Jurkat, Clone E6-1 (cell line): ENCODE measurements around the gene ATF4. TPM values are rescaled to one million over a fixed set of nuclear protein-coding genes. Genes with fewer than 3 reads are reported as not detected.

Experiments
- DNase-seq: peaks from one replicate; pipeline ENCODE4 v3.0.0-alpha.2; 2011; ENCODE audit warnings: low read depth, low spot score
- H3K4me3 ChIP-seq: 2 replicates; pipeline ENCODE4 v1.5.1; 2011; ENCODE audit warnings: mild to moderate bottlenecking, low read length, control low read depth, moderate library complexity
- polyA plus RNA-seq: library from polyadenylated mRNA; unstranded; fragments of >200 nt; gene quantifications from one replicate; pipeline ENCODE4 v1.2.1, GENCODE V29; 2012; ENCODE audit warnings: missing spikeins; ENCODE audit not compliant: insufficient read length, insufficient read depth

The ATF4 gene, protein sequence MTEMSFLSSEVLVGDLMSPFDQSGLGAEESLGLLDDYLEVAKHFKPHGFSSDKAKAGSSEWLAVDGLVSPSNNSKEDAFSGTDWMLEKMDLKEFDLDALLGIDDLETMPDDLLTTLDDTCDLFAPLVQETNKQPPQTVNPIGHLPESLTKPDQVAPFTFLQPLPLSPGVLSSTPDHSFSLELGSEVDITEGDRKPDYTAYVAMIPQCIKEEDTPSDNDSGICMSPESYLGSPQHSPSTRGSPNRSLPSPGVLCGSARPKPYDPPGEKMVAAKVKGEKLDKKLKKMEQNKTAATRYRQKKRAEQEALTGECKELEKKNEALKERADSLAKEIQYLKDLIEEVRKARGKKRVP
- polyA plus RNA-seq, result 612 TPM

DNA sequence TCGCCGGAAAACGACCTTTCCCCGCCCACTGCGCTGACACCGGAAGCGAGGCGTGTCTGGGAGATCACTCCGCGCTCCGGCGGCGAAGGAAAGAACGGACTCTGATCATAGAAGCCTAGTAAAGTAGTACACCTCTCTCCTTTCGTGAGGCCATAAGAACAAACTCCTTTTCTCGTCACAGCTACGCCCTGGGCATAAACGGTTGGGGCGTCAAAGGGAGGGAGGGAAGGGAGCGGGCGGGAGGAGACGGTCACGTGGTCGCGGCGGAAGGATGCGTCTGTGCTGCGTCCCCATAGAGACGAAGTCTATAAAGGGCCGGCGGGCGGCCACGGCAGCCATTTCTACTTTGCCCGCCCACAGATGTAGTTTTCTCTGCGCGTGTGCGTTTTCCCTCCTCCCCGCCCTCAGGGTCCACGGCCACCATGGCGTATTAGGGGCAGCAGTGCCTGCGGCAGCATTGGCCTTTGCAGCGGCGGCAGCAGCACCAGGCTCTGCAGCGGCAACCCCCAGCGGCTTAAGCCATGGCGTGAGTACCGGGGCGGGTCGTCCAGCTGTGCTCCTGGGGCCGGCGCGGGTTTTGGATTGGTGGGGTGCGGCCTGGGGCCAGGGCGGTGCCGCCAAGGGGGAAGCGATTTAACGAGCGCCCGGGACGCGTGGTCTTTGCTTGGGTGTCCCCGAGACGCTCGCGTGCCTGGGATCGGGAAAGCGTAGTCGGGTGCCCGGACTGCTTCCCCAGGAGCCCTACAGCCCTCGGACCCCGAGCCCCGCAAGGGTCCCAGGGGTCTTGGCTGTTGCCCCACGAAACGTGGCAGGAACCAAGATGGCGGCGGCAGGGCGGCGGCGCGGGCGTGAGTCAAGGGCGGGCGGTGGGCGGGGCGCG lies at the start of gene ATF4:
Gene ATF4 (plus strand): TSS at position 337 of the 880 bp plus-strand sequence. CDS start 884 bp downstream, outside the sequence.
- no peak for DNase-seq
- peak within 1 kb of the TSS; percentile 73 for H3K4me3 ChIP-seq

DNA sequence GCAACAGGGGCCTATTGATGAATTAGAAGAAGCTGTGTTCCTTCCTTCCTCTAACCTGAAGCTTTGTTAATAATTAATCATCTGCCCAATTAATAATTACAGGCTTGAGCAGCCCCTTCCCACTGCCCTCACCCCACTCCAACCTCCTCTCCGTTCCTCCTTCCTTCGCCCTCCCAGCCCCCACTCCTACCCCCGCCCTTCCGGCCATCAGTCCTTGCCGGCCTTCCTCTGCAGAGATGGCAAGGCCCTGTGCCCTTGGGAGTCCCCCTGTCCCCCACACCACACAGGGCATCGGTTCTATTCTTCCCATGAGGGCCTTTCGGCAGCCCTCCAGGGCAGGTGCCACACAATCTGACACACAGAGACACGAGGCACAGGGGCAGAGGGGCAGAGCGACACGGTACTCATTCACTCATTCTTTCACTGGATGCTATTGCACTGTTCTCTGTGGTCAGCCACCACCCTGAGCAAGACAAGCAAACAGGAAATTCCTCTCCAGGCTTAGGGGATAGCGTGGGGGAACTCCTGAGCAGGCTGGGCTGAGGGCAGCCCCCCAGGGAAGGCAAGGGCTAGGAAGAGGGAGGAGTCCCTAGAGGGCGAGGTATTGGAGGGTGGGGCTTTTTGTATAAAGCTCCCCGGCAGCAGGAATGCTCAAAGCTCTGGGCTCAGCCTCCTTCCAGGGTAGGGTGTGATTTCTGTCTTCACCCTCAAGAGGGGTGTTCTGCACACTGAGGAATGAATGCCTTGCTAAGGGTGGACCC lies 48.8 kb upstream of the ATF4 start:
- no peak for DNase-seq
- no peak overlapping the region for H3K4me3 ChIP-seq

DNA sequence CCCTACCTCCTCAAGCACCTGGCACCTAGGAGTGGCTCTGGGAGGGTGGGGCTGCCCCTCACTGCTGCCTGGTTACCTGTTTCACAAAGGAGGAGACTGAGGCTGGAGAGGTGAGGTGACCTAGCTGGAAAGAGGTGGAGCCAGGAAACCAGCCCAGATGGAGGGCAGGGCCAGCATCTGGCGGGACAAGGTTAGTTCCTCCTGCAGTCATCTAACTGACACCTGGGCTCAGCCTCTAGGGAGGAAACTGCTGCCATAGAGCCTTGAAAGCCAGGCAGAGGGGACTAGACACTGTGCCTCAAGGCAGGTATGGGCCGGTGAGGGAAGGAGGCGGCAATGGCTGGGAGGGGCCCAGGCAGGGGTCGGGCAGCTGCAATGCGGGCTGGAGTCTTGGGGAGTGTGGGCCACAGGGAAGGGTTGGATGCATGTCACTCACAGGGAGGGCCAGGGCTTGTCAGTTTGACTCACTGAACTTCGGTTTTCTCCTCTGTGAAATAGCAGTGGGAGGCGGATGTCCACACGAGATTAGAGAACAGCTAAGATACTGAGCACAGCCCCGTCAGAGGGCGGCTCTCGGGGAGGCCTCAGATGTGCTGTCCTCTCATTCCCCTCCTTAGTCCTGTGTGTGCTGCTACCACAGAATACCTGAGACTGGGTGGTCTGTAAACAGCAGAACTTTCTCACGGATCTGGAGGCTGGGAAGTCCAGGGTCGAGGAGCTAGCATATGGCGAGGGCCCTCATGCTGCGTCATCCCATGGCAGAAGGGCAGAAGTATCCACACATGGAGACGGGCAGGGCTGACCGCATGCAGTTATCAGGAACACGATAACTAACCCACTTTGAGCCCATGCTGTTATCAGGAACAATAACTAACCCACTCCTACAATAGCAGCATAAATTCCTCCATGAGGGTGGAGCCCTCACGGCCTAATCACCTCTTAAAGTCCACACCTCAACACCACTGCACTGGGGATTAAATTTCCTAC lies 47.5 kb upstream of the ATF4 start:
- DNase-seq, result no peak
- no peak overlapping the region for H3K4me3 ChIP-seq

DNA sequence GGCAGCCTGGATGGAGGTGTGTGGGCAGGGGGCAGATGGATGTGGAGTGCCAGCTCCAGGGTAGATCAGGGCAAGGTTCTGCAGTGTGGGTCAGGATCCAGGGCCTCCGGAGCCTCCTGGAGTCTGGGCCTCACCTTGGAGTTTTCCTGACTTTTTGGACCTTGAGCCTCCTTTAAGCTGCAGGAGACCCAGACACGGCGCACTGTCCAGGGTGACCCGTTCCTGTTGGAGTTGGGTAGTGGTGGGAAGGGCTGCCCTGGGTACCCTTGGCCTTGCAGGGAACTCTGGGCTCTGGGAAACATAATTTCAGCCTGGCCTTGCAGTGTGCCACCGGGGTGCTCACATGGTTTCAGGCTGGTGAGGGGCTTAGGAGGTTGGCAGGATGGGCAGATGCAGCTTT lies 46.5 kb upstream of the ATF4 start:
- DNase-seq, result no peak
- no peak overlapping the region for H3K4me3 ChIP-seq

DNA sequence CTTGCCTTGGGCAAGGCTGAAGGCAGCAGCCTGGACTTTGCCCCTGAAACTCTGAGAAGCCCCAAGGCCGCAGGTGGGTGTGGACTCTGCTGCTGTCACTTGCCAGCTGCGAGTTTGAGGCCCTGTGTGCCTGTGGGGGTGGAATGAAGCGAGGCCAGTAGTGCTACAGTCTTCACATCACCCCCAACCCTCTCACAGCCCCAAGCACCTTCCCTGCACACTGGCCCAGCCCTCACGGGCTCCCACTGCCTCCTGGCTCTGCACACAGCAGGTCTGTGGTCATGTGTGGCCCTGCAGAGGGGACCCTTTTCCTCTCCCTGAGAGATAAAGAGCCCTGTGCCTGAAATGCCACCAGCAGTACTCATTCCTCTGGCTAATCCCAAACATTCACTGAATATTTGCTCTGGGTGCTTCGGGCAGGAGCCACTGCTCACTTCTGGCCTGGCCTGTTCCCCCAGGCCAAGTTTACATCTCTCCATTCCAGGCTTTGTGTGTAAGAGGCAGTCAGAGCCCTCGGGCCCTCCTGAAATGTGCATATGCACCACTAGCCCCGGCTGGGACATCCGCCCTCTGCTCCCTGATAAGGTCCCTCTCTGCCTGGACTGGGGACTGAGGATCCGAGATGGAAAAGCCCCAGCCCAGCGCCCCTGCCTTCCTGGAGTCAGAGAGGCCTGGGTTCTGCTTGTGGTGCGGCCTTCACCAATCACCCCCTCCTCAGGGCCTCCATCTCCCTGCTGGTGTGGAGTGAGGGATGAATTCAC lies 45.8 kb upstream of the ATF4 start:
- no peak for DNase-seq
- no peak overlapping the region for H3K4me3 ChIP-seq

DNA sequence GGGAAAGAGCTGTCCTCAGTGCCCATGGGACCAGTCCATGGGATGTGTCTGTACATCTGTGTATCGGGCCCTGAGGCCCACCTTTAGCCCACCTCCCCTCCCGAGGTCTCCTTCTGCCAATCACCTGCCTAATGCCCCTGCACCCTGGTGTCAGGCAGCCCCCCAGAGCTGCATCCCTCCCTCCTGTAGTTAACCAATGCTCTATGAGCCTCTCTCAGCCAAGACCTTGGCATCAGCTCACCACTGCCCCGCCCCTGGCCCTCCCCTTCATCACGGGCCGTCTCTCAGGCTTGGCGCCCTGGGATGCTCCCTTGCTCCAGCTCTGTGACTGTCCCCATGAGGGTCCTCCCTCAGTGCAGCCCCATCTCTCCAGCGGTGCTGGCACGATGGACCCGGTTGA lies 45.0 kb upstream of the ATF4 start:
- DNase-seq, result no peak
- H3K4me3 ChIP-seq, result no peak overlapping the region

DNA sequence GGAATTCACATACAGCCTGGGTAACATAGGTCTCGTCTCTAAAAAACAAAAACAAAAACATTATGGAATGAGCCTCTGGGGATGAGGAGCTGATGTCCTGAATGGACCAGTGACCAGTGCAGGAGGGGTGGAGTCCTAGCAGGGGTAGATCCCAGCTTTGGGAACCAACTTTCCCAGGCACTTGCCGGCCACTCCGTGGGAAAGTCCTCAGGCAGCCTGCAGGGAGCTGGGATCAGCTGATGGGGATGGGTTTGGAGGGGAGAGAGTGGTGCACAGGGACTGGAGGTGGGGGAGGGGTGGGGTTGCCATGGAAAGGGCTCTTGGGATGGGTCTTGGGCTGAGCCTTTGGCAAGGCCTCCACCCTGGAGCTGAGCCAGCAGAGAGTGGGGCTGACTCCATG lies 44.5 kb upstream of the ATF4 start:
- no peak overlapping the region for H3K4me3 ChIP-seq
- DNase-seq, result no peak

DNA sequence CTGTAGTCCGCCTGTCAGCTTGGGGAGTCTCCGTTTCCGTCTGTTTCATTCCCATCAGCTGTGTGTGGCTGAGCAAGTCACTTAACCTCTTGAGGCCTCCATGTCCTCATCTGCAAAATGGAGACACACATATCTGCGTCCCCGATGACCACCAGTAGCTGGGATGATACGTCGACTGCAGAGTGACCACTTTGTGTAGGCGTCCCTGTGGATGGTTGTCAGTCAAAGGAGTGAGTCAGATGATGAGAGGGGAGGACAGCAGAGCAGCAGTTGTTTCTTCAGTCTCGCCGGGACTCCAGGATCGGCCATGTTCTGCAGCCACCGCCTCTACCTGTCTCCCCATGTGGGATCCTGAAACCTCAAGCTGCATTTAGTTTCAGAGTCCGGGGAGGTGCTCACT lies 43.7 kb upstream of the ATF4 start:
- DNase-seq, result no peak
- no peak overlapping the region for H3K4me3 ChIP-seq

DNA sequence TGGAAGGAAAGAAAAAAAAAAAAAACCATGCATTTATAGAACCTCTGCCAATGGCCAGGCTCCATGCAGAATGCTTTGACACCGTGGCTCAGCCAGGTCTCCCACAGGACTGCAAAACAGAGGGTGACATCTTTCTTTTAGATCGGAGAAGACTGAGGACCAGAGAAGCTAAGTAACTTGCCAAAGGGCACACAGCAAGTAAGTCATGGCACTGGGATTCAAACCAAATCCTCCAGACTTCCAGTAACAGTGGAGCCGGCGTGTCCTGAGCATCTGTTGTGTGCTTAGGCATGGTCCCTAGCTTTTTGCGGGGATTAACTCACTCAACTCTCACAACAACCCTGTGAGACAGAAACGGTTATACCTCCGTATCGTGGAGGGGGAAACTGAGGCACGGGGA lies 42.8 kb upstream of the ATF4 start:
- no peak overlapping the region for H3K4me3 ChIP-seq
- DNase-seq, result no peak

DNA sequence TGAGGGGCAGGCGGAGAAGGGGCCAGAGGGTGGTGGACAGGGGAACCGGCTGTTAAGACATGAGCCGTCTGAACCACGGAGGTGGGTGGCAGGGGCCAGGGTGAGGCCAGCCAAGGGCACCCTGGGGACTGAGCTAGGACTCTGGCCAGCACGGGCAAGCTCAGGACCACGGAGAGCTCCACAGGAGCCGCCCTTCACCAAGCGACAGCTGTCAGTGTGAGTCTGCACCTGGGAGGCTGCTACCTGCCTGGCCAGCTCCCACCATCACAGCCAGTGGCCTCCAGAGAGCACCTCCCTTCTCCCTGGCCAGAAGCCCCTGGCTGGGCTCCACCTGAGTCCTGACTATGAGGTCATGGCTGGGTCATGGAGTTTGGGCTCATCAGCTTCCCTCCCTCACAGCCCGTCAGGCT lies 41.9 kb upstream of the ATF4 start:
- no peak for DNase-seq
- no peak overlapping the region for H3K4me3 ChIP-seq

DNA sequence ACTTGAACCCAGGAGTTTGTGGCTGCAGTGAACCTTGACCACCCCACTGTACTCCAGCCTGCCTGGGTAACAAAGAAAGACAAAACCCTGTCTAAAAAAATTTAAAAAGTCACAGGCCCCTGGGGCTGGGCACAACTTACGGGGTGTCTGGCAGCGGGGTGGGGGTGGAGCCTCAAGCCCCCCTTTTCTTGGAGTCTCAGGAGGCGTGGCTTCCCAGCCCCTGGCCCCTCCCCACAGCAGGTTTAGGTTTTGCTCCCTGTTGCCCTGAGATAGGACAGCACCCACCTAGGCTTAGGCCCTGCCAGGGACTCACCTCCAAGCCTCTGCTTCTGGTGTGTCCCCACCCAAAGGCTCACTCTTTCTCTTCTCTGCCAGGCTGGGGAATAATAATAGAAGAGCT lies 41.1 kb upstream of the ATF4 start:
- DNase-seq, result no peak
- no peak overlapping the region for H3K4me3 ChIP-seq

DNA sequence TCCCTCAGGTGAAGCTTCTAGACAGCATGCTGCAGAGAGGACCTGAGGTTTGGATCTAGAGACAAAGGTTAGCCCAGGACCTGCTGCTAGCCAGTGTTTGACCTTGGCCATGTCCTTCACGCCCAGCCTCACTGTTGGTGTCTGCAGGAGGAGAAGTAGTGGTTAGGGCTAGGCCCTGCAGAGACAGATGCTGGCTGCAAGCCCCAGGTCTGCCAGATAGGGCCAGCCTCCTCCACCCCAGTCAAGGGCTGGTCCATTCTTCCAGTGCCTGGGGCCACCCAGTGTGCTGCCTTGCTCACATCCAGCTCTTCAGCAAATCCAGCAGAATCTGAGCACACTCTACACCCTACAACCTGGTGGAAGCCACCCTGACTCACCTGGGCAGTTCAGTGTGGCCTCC lies 39.8 kb upstream of the ATF4 start:
- H3K4me3 ChIP-seq, result no peak overlapping the region

DNA sequence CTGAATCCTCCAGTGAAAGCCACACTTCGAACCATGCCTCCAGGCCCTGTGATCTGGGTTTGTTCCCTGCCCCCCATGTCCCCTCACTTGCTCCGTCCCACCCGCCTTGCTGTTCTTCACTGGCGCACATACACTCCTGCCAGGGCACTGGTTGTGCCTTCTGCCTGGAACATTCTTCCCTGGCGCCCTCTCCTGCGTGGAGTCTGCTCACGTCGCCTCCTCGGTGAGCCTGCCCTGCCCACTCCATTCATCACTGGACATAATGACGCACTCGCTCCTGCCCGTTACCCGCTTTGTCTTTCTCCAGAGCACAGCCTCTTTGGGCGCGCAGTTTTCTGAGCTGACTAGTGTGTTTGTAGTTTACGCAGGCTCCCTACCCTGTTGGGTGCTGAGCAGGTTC lies 39.3 kb upstream of the ATF4 start:
- no peak for DNase-seq

More for the DNA sequence above, 39.8 kb upstream of the ATF4 start:
- DNase-seq, result no peak

DNA sequence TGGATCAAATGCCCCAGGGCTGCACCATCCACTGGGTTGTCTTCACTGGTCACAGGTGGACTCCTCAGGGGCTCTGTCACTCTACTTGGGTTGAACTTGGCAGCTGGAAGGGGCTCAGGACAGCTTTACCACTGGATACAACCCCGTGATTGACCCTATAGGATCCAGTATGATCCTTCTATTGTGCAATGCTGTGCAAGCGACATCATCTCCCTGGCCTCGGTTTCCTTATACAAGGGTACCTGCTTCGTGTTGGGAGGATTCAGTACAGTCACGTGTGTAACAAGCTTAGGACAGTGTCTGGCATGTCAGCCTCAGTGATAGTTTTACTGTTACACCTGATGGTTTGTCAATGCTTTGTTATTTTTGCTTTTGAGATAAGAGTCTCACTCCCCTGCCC lies 38.8 kb upstream of the ATF4 start:
- DNase-seq, result no peak
- H3K4me3 ChIP-seq, result no peak overlapping the region

More for the DNA sequence above, 39.3 kb upstream of the ATF4 start:
- H3K4me3 ChIP-seq, result no peak overlapping the region

DNA sequence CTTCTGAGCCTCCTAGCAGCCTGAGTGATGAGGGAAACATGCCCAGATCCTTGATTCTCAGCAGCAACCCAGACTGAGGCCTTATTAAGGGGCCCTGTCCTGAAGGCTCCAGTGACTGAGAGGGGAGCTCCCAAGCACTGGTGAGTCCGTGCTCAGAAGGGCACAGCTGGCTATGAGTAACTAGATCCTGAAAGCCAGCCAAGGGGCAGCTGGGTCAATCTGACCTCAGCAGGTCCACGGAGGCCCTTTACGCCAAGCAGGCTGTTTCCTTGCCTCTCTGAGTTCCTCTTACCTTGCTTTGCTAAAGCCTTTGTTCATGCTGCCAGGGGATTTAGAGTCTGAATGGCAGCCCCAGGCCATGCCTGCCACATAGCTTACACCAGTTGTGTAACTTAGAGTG lies 37.6 kb upstream of the ATF4 start:
- no peak overlapping the region for H3K4me3 ChIP-seq
- no peak for DNase-seq

DNA sequence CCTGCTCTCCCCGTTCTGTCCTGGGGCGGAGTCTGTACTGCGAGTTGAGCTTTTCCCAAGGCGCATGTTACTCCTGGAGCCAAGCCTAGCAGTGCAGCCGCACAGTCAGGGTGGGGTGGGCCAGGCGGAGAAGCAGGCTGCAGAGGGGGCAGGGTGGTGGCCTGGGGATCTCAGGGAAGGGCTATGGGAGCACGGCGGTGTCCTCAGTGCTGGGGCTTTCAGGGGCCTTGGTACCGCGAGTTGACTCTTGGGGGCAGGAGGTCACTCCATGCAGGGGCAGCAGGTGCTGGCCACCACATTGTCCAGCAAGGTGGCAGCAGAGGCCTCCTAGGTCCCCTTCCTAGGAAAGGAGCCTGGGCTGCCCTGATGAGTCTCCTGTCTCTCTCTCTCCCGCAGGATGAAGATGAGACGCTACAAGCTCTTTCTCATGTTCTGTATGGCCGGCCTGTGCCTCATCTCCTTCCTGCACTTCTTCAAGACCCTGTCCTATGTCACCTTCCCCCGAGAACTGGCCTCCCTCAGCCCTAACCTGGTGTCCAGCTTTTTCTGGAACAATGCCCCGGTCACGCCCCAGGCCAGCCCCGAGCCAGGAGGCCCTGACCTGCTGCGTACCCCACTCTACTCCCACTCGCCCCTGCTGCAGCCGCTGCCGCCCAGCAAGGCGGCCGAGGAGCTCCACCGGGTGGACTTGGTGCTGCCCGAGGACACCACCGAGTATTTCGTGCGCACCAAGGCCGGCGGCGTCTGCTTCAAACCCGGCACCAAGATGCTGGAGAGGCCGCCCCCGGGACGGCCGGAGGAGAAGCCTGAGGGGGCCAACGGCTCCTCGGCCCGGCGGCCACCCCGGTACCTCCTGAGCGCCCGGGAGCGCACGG lies 33.2 kb upstream of the ATF4 start:
- DNase-seq, result no peak
- no peak overlapping the region for H3K4me3 ChIP-seq
